ENCODE data around the gene UGT1A8. TPM values are rescaled to one million over a fixed set of nuclear protein-coding genes. Genes with fewer than 3 reads are reported as not detected.

UGT1A8 gene
- total and polyA plus RNA-seq, 9 of the 15 experiments (the other 6 are each of a cell fraction or from before 2014, with no cell fraction given): 0.04 TPM; not detected in 8

DNA sequence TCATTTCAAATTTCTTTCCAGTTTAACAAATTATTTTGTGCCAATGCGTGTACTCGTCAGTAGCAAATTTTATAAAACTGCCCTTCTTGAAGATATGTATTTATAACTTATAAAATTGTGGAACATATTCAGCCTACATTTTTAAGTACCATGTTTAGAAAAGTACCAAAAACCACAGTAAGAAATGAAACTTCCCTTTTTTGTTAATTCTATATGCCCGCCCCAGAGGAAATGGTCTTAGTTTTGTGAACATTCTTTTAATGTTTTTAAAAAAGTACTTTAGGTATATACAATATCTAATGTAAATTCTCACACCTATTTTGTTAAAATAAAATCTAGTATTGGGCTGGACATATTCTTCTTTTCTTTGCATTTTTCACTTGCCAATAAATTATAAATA, 55.5 kb downstream of the UGT1A8 start:
- Histone ChIP-seq H3K4me3 (no peak overlapping the region), H3K9me3 (replicated peaks; ENCODE audit: control insufficient read depth, insufficient read depth, low read depth, low read length) (no peaks in the 10 kb centered on the region), H3K36me3 (ENCODE audit: control insufficient read depth, insufficient read depth, low read length) (no peaks in the 10 kb centered on the region), H3K4me1 (replicated peaks in 1 of 2; ENCODE audit: control insufficient read depth in 2 of 2, insufficient read depth in 2 of 2, low read length in 2 of 2) (no peaks in the 10 kb centered on the region), H3K4me2 (ENCODE audit: insufficient read depth, low read length) (no peak overlapping the region), H3K9ac (ENCODE audit: insufficient read depth in 1 of 2, low read depth in 2 of 2, low read length in 2 of 2) (no peak overlapping the region), H3K27ac (ENCODE audit: extremely low read depth, low read depth, low read length) (no peak overlapping the region), H4K20me1 (replicated peaks; ENCODE audit: control insufficient read depth, insufficient read depth, low read length) (no peaks in the 10 kb centered on the region), H2AFZ (ENCODE audit: low read depth, low read length) (no peak overlapping the region), H3K9me1 (ENCODE audit: control insufficient read depth, insufficient read depth, low read length) (no peaks in the 10 kb centered on the region), H3K27me3 (ENCODE audit: control insufficient read depth in 2 of 2, insufficient read depth in 2 of 2, low read length in 2 of 2) (no peaks in the 10 kb centered on the region), H3K79me2 (ENCODE audit: control insufficient read depth, insufficient read depth, low read length) (no peaks in the 10 kb centered on the region)
- ChIA-PET POLR2A (no interaction called here), CTCF (ENCODE audit: low intra/inter-chr PET ratio) (no interaction called here)
- no peak for ATAC-seq
- WGBS (ENCODE audit: insufficient coverage, low coverage, missing lambda C conversion rate): 3% methylated on average over 3 of the region's 3 CpGs
- FAIRE-seq: no peak
- in situ Hi-C loops (cut with MboI): no loop called here
- intact Hi-C loops (cut with micrococcal nuclease): no loop called here
- no peak for DNase-seq (ENCODE audit: extremely low read depth in 1 of 4, low spot score in 3 of 4)
- TF ChIP-seq ZNF717 (CRISPR knock-in tag; IDR thresholded peaks at IDR 0.05): no peak
- TF ChIP-seq PTBP1 (IDR thresholded peaks at IDR 0.05; ENCODE audit: low read depth, low read length): no peak
- TF ChIP-seq, protein P1, sequence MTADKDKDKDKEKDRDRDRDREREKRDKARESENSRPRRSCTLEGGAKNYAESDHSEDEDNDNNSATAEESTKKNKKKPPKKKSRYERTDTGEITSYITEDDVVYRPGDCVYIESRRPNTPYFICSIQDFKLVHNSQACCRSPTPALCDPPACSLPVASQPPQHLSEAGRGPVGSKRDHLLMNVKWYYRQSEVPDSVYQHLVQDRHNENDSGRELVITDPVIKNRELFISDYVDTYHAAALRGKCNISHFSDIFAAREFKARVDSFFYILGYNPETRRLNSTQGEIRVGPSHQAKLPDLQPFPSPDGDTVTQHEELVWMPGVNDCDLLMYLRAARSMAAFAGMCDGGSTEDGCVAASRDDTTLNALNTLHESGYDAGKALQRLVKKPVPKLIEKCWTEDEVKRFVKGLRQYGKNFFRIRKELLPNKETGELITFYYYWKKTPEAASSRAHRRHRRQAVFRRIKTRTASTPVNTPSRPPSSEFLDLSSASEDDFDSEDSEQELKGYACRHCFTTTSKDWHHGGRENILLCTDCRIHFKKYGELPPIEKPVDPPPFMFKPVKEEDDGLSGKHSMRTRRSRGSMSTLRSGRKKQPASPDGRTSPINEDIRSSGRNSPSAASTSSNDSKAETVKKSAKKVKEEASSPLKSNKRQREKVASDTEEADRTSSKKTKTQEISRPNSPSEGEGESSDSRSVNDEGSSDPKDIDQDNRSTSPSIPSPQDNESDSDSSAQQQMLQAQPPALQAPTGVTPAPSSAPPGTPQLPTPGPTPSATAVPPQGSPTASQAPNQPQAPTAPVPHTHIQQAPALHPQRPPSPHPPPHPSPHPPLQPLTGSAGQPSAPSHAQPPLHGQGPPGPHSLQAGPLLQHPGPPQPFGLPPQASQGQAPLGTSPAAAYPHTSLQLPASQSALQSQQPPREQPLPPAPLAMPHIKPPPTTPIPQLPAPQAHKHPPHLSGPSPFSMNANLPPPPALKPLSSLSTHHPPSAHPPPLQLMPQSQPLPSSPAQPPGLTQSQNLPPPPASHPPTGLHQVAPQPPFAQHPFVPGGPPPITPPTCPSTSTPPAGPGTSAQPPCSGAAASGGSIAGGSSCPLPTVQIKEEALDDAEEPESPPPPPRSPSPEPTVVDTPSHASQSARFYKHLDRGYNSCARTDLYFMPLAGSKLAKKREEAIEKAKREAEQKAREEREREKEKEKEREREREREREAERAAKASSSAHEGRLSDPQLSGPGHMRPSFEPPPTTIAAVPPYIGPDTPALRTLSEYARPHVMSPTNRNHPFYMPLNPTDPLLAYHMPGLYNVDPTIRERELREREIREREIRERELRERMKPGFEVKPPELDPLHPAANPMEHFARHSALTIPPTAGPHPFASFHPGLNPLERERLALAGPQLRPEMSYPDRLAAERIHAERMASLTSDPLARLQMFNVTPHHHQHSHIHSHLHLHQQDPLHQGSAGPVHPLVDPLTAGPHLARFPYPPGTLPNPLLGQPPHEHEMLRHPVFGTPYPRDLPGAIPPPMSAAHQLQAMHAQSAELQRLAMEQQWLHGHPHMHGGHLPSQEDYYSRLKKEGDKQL (CRISPR knock-in tag; IDR thresholded peaks at IDR 0.05; ENCODE audit: borderline replicate concordance): no peak
- TF ChIP-seq, protein P2, sequence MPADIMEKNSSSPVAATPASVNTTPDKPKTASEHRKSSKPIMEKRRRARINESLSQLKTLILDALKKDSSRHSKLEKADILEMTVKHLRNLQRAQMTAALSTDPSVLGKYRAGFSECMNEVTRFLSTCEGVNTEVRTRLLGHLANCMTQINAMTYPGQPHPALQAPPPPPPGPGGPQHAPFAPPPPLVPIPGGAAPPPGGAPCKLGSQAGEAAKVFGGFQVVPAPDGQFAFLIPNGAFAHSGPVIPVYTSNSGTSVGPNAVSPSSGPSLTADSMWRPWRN (IDR thresholded peaks at IDR 0.05; ENCODE audit: low read depth): no peak
- BruUV-seq (replicated peaks): no TSS peak
